Endothelial cell of umbilical vein (primary cell): ENCODE data around the gene PRRC1. TPM values are rescaled to one million over a fixed set of nuclear protein-coding genes. Genes with fewer than 3 reads are reported as not detected.

ENCODE experiments used
- BruUV-seq: library from RNA; stranded (reverse); fragments of 400-500 nt; replicated peaks from 2 replicates; lab custom pipeline; 2021; lab: Mats Ljungman, UMichigan
- CTCF ChIA-PET: fragments of 300-600, 350-600 bp; sonication (Branson Sonifier 250); formaldehyde crosslinking; loops from one replicate; lab custom pipeline; 2021; ENCODE audit warnings: antibody characterized with exemption, inconsistent platforms; lab: Charles Lee
- POLR2A ChIA-PET: fragments of 300-600, 350-600 bp; sonication (Branson Sonifier 250); formaldehyde crosslinking; loops from one replicate; lab custom pipeline; 2021; ENCODE audit warnings: antibody characterized with exemption, inconsistent platforms; lab: Charles Lee
- DNase-seq: peaks from one replicate; pipeline ENCODE4 v3.0.0-alpha.2; 2011; ENCODE audit warnings: low read depth, low spot score
- FAIRE-seq: peaks from 2 replicates; lab custom pipeline; 2011; peaks lifted over from hg19 to GRCh38; lab: Jason Lieb, UNC
- H2AFZ ChIP-seq: 2 replicates; pipeline ENCODE4 v1.6.0; 2012; ENCODE audit warnings: low read depth, low read length, control low read depth, inconsistent platforms
- H3K27ac ChIP-seq: 2 replicates; pipeline ENCODE4 v1.5.1; 2011; ENCODE audit warnings: low read depth, mild to moderate bottlenecking, control low read depth, low read length, moderate library complexity; ENCODE audit not compliant: insufficient read depth
- H3K27me3 ChIP-seq, 2 experiments: 2 replicates each; pipeline versions ENCODE4 v1.6.0 to v1.6.1; 2011; ENCODE audit warnings: low read length in 2 of 2, mixed read lengths in 1 of 2; ENCODE audit not compliant: control insufficient read depth in 2 of 2, insufficient read depth in 2 of 2
- H3K36me3 ChIP-seq, 2 experiments: 2 replicates in 1 of 2; 3 replicates in 1 of 2; pipeline ENCODE4 v1.5.1; 2011; ENCODE audit warnings: low read length in 2 of 2, mild to moderate bottlenecking in 1 of 2, moderate library complexity in 1 of 2; ENCODE audit not compliant: control insufficient read depth in 2 of 2, insufficient read depth in 2 of 2; ENCODE audit errors: extremely low read depth in 1 of 2
- H3K4me1 ChIP-seq: 3 replicates; pipeline ENCODE4 v1.5.1; 2011; ENCODE audit warnings: mild to moderate bottlenecking, low read length; ENCODE audit not compliant: control insufficient read depth, insufficient read depth; ENCODE audit errors: extremely low read depth
- H3K4me2 ChIP-seq: 2 replicates; pipeline ENCODE4 v1.6.1; 2011; ENCODE audit warnings: low read length, control low read depth, mixed read lengths; ENCODE audit not compliant: insufficient read depth
- H3K4me3 ChIP-seq, 3 experiments: fragments of 200-600 bp in 1 of 3; sonication (generic), shearing (Covaris generic) in 1 of 3; replicated peaks in 1 of 3; 2 replicates each; pipeline ENCODE4 v1.5.1; 2011 to 2016; ENCODE audit warnings: control low read depth in 3 of 3, low read length in 3 of 3, mild to moderate bottlenecking in 2 of 3, inconsistent platforms in 1 of 3, low read depth in 1 of 3, moderate library complexity in 1 of 3; ENCODE audit not compliant: insufficient read depth in 1 of 3
- H3K79me2 ChIP-seq: 2 replicates; pipeline ENCODE4 v1.6.0; 2012; ENCODE audit warnings: low read length, inconsistent platforms; ENCODE audit not compliant: control insufficient read depth, insufficient read depth
- H3K9ac ChIP-seq: replicated peaks from 2 replicates; pipeline ENCODE3; 2011; ENCODE audit warnings: low read length, control low read depth; ENCODE audit not compliant: insufficient read depth; ENCODE audit errors: extremely low read depth
- H3K9me1 ChIP-seq: replicated peaks from 3 replicates; pipeline ENCODE4 v1.6.0; 2011; ENCODE audit warnings: mild to moderate bottlenecking, low read length; ENCODE audit not compliant: control insufficient read depth, insufficient read depth; ENCODE audit errors: extremely low read depth
- H3K9me3 ChIP-seq: replicated peaks from 2 replicates; pipeline ENCODE4 v1.5.1; 2012; ENCODE audit warnings: low read length, inconsistent platforms; ENCODE audit not compliant: control insufficient read depth, insufficient read depth
- H4K20me1 ChIP-seq: replicated peaks from 2 replicates; pipeline ENCODE3; 2011; ENCODE audit warnings: mild to moderate bottlenecking, low read length; ENCODE audit not compliant: control insufficient read depth, insufficient read depth; ENCODE audit errors: extremely low read depth
- CTCF ChIP-seq, 2 donors: IDR thresholded peaks; 1 replicate in 1 of 2; 2 replicates in 1 of 2; pipeline ENCODE4 v1.5.1; 2011; ENCODE audit warnings: low read length in 2 of 2, mild to moderate bottlenecking in 2 of 2, moderate library complexity in 2 of 2, control low read depth in 1 of 2, inconsistent platforms in 1 of 2, low read depth in 1 of 2; ENCODE audit not compliant: insufficient read depth in 1 of 2; ENCODE audit errors: extremely low read depth in 1 of 2
- EZH2 ChIP-seq: IDR thresholded peaks from 2 replicates; pipeline ENCODE4 v1.6.1; 2012; ENCODE audit warnings: borderline replicate concordance, low read depth, mild to moderate bottlenecking, moderate library complexity, low read length, inconsistent platforms; ENCODE audit not compliant: severe bottlenecking
- JUN ChIP-seq: IDR thresholded peaks from 2 replicates; pipeline ENCODE4 v1.6.1; 2011; ENCODE audit warnings: borderline replicate concordance, low read depth; ENCODE audit not compliant: insufficient read length, insufficient read depth
- dilution Hi-C: fragments of 300-500 bp; cut with MboI; formaldehyde crosslinking; loops from one replicate; pipeline ENCODE4 v1.15.0; 2019; ENCODE audit warnings: low sequenced_read_pairs; ENCODE audit not compliant: extremely low pct_ligation_motif_present
- intact Hi-C: fragments of 100-400 bp; cut with micrococcal nuclease; formaldehyde crosslinking; loops from one replicate; pipeline ENCODE4 v1.10.0; 2022
- polyA plus RNA-seq, 4 experiments: library from polyadenylated mRNA; depleted of rRNA in 3 of 4; stranded (reverse) in 3 of 4; unstranded in 1 of 4; fragments of >200 nt; gene quantifications; 2 replicates each; pipeline versions ENCODE4 v1.2.1 to v1.2.3, GENCODE V29; 2011 to 2012; ENCODE audit warnings: missing spikeins in 1 of 4
- total RNA-seq: library from RNA; stranded (reverse); gene quantifications from 2 replicates; pipeline ENCODE4 v1.2.3, GENCODE V29; 2021

Gene PRRC1
- total and polyA plus RNA-seq, 2 donors (not counting 3 experiments of a cell fraction or from before 2014, with no cell fraction given): 64.4 to 77.6 TPM

- intact Hi-C loops: no loop called here
- no peak overlapping the region for H3K4me2 ChIP-seq
- no peaks in the 10 kb centered on the region for H3K36me3 ChIP-seq
- no peaks in the 10 kb centered on the region for H3K9me3 ChIP-seq
- H3K9me1 ChIP-seq: no peaks in the 10 kb centered on the region
- peaks cover 2 to 8% of the 10 kb centered on the region in 2 experiments for H3K27me3 ChIP-seq
- DNase-seq: no peak
- H3K4me3 ChIP-seq: no peak overlapping the region
- no peaks in the 10 kb centered on the region for H3K4me1 ChIP-seq
- FAIRE-seq: no peak
- H3K27ac ChIP-seq: no peak overlapping the region
- no peaks in the 10 kb centered on the region for H4K20me1 ChIP-seq
- H2AFZ ChIP-seq: no peak overlapping the region
- ChIA-PET CTCF (interaction anchor here (0.6 to 0.9 kb wide), 2 partner anchors 31 to 683 kb away, joined by 3 read pairs; no protein-coding TSS in a partner anchor), POLR2A (no interaction called here)
- H3K79me2 ChIP-seq: no peaks in the 10 kb centered on the region
- dilution Hi-C loops: no loop called here
- H3K9ac ChIP-seq: no peak overlapping the region
- TF ChIP-seq JUN (no peak), CTCF (IDR thresholded peaks at IDR 0.05; ENCODE audit: extremely low read depth in 1 of 2, insufficient read depth in 1 of 2, low read depth in 1 of 2, low read length in 2 of 2) (no peak), EZH2 (no peak)
- BruUV-seq: no TSS peak
Observed at GRCh38 chr5:127595484-127596368, 78.3 kb downstream of the PRRC1 start.
